Kidney tubule cell (primary cell): ENCODE results near the gene AHCYL1.
"Not testable (repeated sequence)": the region's sequence is repeated elsewhere in the genome, so short reads cannot be mapped to it uniquely, and the experiment has no call there.

ENCODE experiments used
- DNase-seq: peaks from one replicate; pipeline ENCODE4 v3.0.0-alpha.2; 2018; ENCODE audit warnings: low spot score

AHCYL1 gene

GRCh38 chr1:110002695-110003094 lies 18.1 kb downstream of the AHCYL1 start:
- DNase-seq: no peak

DNA sequence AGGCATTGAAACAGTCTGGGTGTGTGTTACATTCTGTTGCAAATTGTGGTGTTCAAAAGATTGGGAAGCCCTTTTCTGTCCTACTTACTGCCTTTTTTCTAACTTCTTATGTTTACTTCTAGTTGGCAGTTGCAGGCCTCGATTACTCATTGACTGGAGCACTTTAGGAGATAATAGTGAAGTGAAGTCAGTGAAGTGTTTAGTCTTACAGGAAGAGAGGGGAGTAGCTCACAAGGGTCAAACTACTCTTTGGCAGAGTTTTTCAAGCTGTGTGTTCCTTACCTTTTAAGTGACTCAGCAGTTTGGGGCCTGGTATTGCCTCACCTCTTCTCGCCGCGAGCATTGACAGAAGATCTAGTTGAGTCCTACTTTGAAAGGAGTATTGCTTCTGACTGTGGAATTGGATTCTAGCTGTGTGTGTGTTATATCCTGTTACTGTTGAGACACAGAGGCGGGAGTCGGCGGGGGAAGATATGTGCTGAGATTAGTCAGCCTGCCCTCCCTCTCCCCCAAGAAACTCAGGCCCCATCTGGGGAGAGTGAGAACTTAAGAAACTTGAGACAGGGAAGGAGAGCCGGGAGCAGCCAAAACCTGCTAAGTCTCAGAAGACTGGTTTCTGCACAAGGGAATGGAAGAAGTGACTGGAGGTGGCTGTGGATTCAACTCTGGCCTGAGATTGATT lies 19.3 kb downstream of the AHCYL1 start:
- DNase-seq: peak; percentile 99

GRCh38 chr1:110004583-110004982 lies 20.0 kb downstream of the AHCYL1 start:
- peak; percentile 58 for DNase-seq

GRCh38 chr1:110005971-110006370 lies 21.4 kb downstream of the AHCYL1 start:
- no peak for DNase-seq

GRCh38 chr1:110006516-110006915 lies 22.0 kb downstream of the AHCYL1 start:
- DNase-seq: no peak

- DNase-seq: no peak
Observed at GRCh38 chr1:110007046-110007830, 22.7 kb downstream of the AHCYL1 start.

DNA sequence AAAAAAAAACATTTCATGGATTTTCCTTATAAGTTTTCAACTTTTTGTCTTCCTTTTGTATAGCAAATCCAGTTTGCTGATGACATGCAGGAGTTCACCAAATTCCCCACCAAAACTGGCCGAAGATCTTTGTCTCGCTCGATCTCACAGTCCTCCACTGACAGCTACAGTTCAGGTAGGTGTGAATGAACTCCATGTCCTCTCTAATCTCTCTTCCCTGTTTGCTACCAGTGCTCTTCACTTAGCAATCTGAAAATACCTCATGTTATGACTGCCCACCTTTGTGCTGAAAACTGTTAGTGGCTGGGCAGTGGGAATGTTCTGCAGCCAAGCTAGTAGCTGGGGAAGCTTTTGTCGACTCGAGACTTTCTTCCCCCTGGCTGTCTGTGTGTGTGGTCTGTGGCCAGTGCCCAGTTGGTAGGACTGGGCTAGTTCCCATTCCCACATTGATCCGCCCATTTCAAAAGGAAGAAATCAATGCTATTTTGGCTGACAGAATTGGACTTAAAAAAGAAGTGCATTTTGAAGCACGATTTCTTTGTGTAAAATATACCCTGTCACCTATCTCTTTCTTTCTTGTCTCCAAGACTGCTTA lies 24.5 kb downstream of the AHCYL1 start:
- DNase-seq: no peak

GRCh38 chr1:110011527-110012041 lies 27.0 kb downstream of the AHCYL1 start:
- peak; percentile 64 for DNase-seq

- DNase-seq: no peak
Observed at GRCh38 chr1:110012100-110012780, 27.7 kb downstream of the AHCYL1 start.

DNA sequence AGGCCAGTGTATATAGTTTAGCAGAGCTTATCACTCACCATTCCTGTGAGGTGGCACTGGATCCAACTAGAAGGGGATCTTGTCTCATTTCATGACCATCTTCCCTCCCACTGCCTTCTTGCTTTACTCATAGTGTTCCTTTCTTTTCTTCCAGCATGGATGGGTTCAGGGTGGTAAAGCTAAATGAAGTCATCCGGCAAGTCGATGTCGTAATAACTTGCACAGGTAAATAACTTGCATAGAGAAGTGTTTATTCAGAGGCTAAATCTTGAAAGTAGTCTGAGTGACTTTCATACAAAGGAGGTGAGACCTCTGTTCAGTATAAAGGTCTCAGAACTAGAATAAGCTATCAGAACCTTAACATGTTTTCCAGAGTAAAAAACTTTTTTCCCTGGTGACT lies 33.2 kb downstream of the AHCYL1 start:
- DNase-seq: peak; percentile 25

- no peak for DNase-seq
Observed at GRCh38 chr1:110018396-110018795, 33.8 kb downstream of the AHCYL1 start.

DNA sequence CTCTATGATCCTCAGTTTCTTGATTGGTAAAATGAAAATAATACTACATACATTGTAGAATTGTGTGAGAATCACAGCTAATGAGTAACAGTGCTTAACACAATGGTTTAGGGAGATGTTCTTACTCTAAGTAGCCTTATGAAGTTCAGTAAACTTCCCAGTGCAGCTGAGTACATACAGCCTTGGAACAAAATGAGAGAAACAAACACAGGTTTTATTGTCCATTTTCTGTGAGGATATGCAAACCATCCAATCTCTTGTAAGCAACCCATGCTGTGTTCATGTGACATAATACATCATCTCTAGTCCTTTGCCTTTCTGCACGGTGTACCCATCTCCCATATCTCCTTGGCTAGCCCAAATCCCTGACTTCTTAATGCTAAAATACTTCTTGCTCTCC lies 35.2 kb downstream of the AHCYL1 start:
- DNase-seq: no peak

- DNase-seq: no peak
Observed at GRCh38 chr1:110021285-110021684, 36.7 kb downstream of the AHCYL1 start.

DNA sequence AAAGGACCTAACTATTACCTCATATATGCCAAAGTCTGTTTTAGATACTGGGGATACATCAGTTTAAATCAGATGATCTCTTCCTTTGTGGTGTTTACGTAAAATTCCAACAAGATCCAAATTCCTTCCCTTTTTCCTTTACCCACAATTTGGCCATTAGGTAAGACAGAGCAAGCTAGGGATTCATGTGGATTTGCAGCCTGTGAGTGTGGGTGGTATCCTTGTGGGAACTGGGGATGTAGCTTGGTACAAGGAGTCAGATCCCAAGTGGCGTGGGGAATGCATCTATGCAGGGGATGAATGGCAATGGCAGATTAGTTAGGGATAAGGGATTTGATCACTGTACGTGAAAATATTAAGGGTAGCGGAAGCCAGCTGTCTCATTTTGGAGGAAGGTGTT lies 40.0 kb downstream of the AHCYL1 start:
- no peak for DNase-seq

DNA sequence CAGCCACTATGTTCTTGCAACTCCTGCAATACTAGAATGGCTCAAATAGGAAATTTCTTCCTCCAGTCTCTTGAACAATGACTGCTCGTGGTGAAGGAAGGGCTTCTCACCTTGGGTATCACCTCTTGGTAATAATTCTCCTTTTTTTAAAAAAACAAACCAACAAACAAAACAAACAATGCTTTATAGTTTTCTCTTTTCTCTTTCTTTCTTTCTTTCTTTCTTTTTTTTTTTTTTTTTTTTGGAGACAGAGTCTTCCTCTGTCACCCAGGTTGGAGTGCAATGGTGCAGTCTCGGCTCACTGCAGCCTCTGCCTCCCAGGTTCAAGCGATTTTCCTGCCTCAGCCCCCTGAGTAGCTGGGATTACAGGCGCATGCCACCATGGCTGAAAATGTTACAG lies 46.1 kb downstream of the AHCYL1 start:
- not testable (repeated sequence) for DNase-seq

- DNase-seq: no peak
Observed at GRCh38 chr1:110032327-110032726, 47.8 kb downstream of the AHCYL1 start.

- no peak for DNase-seq
Observed at GRCh38 chr1:110033421-110033820, 48.9 kb downstream of the AHCYL1 start.

DNA sequence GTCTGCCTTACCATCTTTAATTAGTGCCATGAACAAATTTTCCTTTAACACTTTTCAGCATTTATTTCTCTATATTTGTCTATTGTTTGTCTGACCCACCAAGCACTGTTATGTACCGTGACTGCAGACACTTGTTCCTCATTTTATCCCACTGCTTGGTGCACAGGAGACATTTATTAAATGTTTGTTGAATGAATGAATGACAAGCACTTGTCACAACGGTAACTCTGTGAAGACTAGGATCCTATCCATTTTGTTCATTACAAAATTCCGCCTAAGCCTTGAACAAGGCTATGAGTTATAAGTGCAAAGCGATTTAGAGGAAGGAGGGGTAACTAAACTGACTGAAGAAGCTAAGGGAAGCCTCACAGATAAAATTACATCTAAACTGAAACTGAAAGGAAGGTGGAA lies 49.5 kb downstream of the AHCYL1 start:
- DNase-seq: no peak

GRCh38 chr1:110034451-110035235 lies 50.1 kb downstream of the AHCYL1 start, which contains the start of gene STRIP1:
Gene STRIP1, plus strand, starts transcription at chr1:110034624. Its CDS starts 14 bp downstream, at chr1:110034638.
- peak; percentile 97 for DNase-seq

- DNase-seq: peak; percentile 34
Observed at GRCh38 chr1:110035236-110035752, 50.7 kb downstream of the AHCYL1 start.

DNA sequence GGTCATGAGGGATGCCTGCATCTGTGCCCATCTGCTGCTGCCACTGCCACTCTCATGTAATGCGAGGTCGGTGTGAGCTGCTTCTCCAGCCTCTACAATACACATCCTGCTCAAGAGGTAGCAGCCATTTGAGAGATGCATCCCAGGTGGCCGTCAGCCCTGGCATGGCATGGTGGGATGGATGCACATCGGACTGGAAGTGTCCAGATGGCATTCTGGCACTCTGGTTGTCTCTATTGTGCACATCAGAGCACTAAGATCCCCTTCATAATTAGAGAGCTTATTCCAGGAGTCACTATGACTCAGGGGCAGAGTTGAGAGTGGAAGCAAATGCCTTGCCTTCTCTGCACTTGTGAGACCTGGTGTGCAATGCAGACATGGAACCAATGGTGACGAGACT lies 53.7 kb downstream of the AHCYL1 start:
- no peak for DNase-seq
